ENCODE measurements around the gene SLC27A1. TPM values are rescaled to one million over a fixed set of nuclear protein-coding genes. Genes with fewer than 3 reads are reported as not detected.

SLC27A1 gene
- total and polyA plus RNA-seq, 9 of the 15 experiments (the other 6 are each of a cell fraction or from before 2014, with no cell fraction given), result 0.06 to 3.0 (median 1.1) TPM

- TF ChIP-seq CBX2 (IDR thresholded peaks at IDR 0.05; ENCODE audit: insufficient read depth, low read length, poor library complexity, severe bottlenecking), result no peak
- no peak for TF ChIP-seq ZNF707 (CRISPR knock-in tag; conservative IDR thresholded peaks at IDR 0.05)
- no peak for TF ChIP-seq SP2 (IDR thresholded peaks at IDR 0.05; ENCODE audit: extremely low read depth, low read depth, low read length, poor library complexity, severe bottlenecking)
- TF ChIP-seq NR2C1 (IDR thresholded peaks at IDR 0.05), result peak; percentile 64; the same call in 1 of the 2 replicates
- TF ChIP-seq NR2C1 (tag; IDR thresholded peaks at IDR 0.05), result peak; percentile 62
- TF ChIP-seq KDM1A (IDR thresholded peaks at IDR 0.05), result no peak
- TF ChIP-seq CBX3 (IDR thresholded peaks at IDR 0.05; ENCODE audit: borderline replicate concordance in 1 of 2, low read length in 2 of 2), result no peak
- peak in 1 of 2 experiments; percentile 83; a peak in 2 of 4 replicates for TF ChIP-seq HDAC1 (IDR thresholded peaks at IDR 0.05)
- peak; percentile 51; the same call in 1 of the 2 replicates for TF ChIP-seq XRCC5 (IDR thresholded peaks at IDR 0.05; ENCODE audit: low read depth, low read length)
- TF ChIP-seq, protein P1, sequence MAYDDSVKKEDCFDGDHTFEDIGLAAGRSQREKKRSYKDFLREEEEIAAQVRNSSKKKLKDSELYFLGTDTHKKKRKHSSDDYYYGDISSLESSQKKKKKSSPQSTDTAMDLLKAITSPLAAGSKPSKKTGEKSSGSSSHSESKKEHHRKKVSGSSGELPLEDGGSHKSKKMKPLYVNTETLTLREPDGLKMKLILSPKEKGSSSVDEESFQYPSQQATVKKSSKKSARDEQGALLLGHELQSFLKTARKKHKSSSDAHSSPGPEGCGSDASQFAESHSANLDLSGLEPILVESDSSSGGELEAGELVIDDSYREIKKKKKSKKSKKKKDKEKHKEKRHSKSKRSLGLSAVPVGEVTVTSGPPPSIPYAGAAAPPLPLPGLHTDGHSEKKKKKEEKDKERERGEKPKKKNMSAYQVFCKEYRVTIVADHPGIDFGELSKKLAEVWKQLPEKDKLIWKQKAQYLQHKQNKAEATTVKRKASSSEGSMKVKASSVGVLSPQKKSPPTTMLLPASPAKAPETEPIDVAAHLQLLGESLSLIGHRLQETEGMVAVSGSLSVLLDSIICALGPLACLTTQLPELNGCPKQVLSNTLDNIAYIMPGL (CRISPR knock-in tag; IDR thresholded peaks at IDR 0.05), result peak; percentile 94; the same call in 1 of the 2 replicates
- TF ChIP-seq SIN3B (IDR thresholded peaks at IDR 0.05; ENCODE audit: low read depth), result peak; percentile 52
- no peak for TF ChIP-seq NCOA1 (IDR thresholded peaks at IDR 0.05; ENCODE audit: low read depth)
- peak in 1 of 3 experiments; percentile 35; a peak in 1 of 6 replicates for TF ChIP-seq ZBTB11 (CRISPR knock-in tag; IDR thresholded peaks at IDR 0.05)
- no peak for TF ChIP-seq DDX20 (tag; IDR thresholded peaks at IDR 0.05; ENCODE audit: low read depth)
- TF ChIP-seq HDAC8 (tag; IDR thresholded peaks at IDR 0.05), result peak; percentile 78; the same call in 1 of the 2 replicates
- TF ChIP-seq HES1 (IDR thresholded peaks at IDR 0.05; ENCODE audit: low read depth), result no peak
- TF ChIP-seq, protein P2, sequence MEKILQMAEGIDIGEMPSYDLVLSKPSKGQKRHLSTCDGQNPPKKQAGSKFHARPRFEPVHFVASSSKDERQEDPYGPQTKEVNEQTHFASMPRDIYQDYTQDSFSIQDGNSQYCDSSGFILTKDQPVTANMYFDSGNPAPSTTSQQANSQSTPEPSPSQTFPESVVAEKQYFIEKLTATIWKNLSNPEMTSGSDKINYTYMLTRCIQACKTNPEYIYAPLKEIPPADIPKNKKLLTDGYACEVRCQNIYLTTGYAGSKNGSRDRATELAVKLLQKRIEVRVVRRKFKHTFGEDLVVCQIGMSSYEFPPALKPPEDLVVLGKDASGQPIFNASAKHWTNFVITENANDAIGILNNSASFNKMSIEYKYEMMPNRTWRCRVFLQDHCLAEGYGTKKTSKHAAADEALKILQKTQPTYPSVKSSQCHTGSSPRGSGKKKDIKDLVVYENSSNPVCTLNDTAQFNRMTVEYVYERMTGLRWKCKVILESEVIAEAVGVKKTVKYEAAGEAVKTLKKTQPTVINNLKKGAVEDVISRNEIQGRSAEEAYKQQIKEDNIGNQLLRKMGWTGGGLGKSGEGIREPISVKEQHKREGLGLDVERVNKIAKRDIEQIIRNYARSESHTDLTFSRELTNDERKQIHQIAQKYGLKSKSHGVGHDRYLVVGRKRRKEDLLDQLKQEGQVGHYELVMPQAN (IDR thresholded peaks at IDR 0.05; ENCODE audit: borderline replicate concordance), result peak; percentile 82; the same call in 1 of the 2 replicates
Observed at GRCh38 chr19:17511724-17512573, 41.6 kb downstream of the SLC27A1 start (continued).
